Measurements from ENCODE around the gene ZNF175. TPM values are rescaled to one million over a fixed set of nuclear protein-coding genes. Genes with fewer than 3 reads are reported as not detected.

The ZNF175 gene
- total RNA-seq, 1 experiment from 2014 or later, result 9.3 TPM

- no peaks in the 10 kb centered on the region for H3K4me1 ChIP-seq (ENCODE audit: control insufficient read depth in 1 of 2, insufficient read depth in 2 of 2, low read length in 2 of 2)
- RAD21 ChIA-PET (ENCODE audit: low non-redundant PET in 1 of 2, low total read pairs in 2 of 2, uncharacterized antibody in 2 of 2, unreplicated experiment in 2 of 2), result no interaction called here
- no peaks in the 10 kb centered on the region for H3K9me2 ChIP-seq (ENCODE audit: insufficient read depth)
- intact Hi-C loops (cut with micrococcal nuclease), result loop anchor here (5.0 kb wide), 1 partner anchor 130 kb away; no protein-coding TSS in a partner anchor
- no peak overlapping the region for H3K9ac ChIP-seq (ENCODE audit: low read length)
- H3K36me3 ChIP-seq (ENCODE audit: control insufficient read depth in 1 of 2, insufficient read depth in 2 of 2, low read length in 2 of 2), result no peaks in the 10 kb centered on the region
- H3K9me3 ChIP-seq (ENCODE audit: control insufficient read depth in 1 of 2, insufficient read depth in 1 of 2, low read depth in 1 of 2, low read length in 2 of 2), result no peaks in the 10 kb centered on the region
- no peak for ATAC-seq
- H3K4me3 ChIP-seq (replicated peaks in 1 of 2; ENCODE audit: low read depth in 1 of 2, low read length in 2 of 2), result no peak overlapping the region
- no peak overlapping the region for H2AFZ ChIP-seq (ENCODE audit: low read depth, low read length, poor library complexity, severe bottlenecking)
- TF ChIP-seq CEBPB (IDR thresholded peaks at IDR 0.05; ENCODE audit: low read depth) (no peak), EZH2phosphoT487 (IDR thresholded peaks at IDR 0.05; ENCODE audit: borderline replicate concordance) (no peak), ELF1 (IDR thresholded peaks at IDR 0.05; ENCODE audit: borderline replicate concordance, low read depth) (no peak), SP1 (IDR thresholded peaks at IDR 0.05; ENCODE audit: low read depth) (no peak), EGR1 (IDR thresholded peaks at IDR 0.05; ENCODE audit: low read depth) (no peak)
- TF ChIP-seq, protein P1, sequence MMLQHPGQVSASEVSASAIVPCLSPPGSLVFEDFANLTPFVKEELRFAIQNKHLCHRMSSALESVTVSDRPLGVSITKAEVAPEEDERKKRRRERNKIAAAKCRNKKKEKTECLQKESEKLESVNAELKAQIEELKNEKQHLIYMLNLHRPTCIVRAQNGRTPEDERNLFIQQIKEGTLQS (IDR thresholded peaks at IDR 0.05), result no peak
- CTCF ChIA-PET, result no interaction called here
- POLR2A ChIA-PET, result no interaction called here
- H3K27me3 ChIP-seq (ENCODE audit: insufficient read depth, low read length), result peaks cover 32% of the 10 kb centered on the region
- no peak overlapping the region for H3K4me2 ChIP-seq (ENCODE audit: low read length)
- H3K79me2 ChIP-seq (ENCODE audit: insufficient read depth, low read length), result no peaks in the 10 kb centered on the region
- no peak for DNase-seq (ENCODE audit: low read depth, low spot score)
- no peaks in the 10 kb centered on the region for H4K20me1 ChIP-seq (ENCODE audit: insufficient read depth)
- no TSS peak for BruUV-seq (replicated peaks)
- no peak overlapping the region for H3K27ac ChIP-seq (ENCODE audit: low read depth, low read length)
Observed at GRCh38 chr19:51552608-51552995, 18.5 kb upstream of the ZNF175 start.

DNA sequence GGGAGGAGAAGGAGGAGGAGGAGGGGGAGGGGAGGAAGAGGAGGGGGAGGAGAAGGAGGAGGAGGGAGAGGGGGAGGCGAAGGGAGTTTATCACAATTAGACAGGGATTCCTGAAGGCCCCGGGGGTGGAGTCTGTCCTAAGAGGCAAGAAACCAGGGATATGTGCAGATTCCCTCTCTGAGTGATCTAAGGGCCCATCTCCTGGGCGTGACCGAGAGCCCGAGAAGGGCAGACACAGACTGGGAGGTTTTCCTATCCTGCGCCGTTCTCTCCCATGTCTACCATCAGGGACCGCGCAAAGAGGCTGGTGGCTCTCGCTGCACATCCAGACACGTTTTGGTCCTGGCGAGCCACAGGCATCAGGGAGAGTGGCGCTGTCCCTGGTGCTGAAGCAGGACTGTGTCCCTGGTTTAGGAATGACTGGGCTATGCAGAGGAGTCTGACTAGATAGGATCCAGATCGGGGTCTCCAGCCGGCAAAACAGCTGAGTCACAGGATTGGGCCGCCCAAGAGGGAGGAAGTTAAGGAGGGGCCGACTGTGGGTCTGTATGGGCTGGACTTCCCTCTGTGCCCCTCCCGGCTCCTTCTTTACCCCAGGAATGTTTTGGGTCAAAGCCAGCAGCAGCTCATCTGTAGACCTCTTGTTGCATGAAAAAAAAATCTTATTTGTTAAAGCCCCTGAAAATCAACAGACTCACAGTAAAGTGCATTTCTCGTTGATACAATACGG lies 17.9 kb upstream of the ZNF175 start:
- H3K4me2 ChIP-seq (ENCODE audit: low read length), result no peak overlapping the region
- CTCF ChIA-PET, result no interaction called here
- intact Hi-C loops (cut with micrococcal nuclease), result loop anchor here (1.0 to 5.0 kb wide), 2 partner anchors 55 to 131 kb away; no protein-coding TSS in a partner anchor

More for the DNA sequence above, 17.9 kb upstream of the ZNF175 start:
- DNase-seq (ENCODE audit: low read depth, low spot score) (peak; percentile 13), ATAC-seq (peak; percentile 80)
- Histone ChIP-seq H3K27ac (ENCODE audit: low read depth, low read length) (no peak overlapping the region), H3K36me3 (ENCODE audit: control insufficient read depth in 1 of 2, insufficient read depth in 2 of 2, low read length in 2 of 2) (no peaks in the 10 kb centered on the region), H3K4me3 (replicated peaks in 1 of 2; ENCODE audit: low read depth in 1 of 2, low read length in 2 of 2) (no peak overlapping the region), H4K20me1 (ENCODE audit: insufficient read depth) (no peaks in the 10 kb centered on the region), H3K9me3 (ENCODE audit: control insufficient read depth in 1 of 2, insufficient read depth in 1 of 2, low read depth in 1 of 2, low read length in 2 of 2) (no peaks in the 10 kb centered on the region), H3K79me2 (ENCODE audit: insufficient read depth, low read length) (no peaks in the 10 kb centered on the region), H3K4me1 (ENCODE audit: control insufficient read depth in 1 of 2, insufficient read depth in 2 of 2, low read length in 2 of 2) (no peaks in the 10 kb centered on the region), H2AFZ (ENCODE audit: low read depth, low read length, poor library complexity, severe bottlenecking) (no peak overlapping the region), H3K9ac (ENCODE audit: low read length) (no peak overlapping the region), H3K9me2 (ENCODE audit: insufficient read depth) (no peaks in the 10 kb centered on the region), H3K27me3 (ENCODE audit: insufficient read depth, low read length) (peaks cover 26% of the 10 kb centered on the region)
- RAD21 ChIA-PET (ENCODE audit: low non-redundant PET in 1 of 2, low total read pairs in 2 of 2, uncharacterized antibody in 2 of 2, unreplicated experiment in 2 of 2), result no interaction called here
- BruUV-seq (replicated peaks), result no TSS peak
- POLR2A ChIA-PET, result no interaction called here
- TF ChIP-seq, protein P2, sequence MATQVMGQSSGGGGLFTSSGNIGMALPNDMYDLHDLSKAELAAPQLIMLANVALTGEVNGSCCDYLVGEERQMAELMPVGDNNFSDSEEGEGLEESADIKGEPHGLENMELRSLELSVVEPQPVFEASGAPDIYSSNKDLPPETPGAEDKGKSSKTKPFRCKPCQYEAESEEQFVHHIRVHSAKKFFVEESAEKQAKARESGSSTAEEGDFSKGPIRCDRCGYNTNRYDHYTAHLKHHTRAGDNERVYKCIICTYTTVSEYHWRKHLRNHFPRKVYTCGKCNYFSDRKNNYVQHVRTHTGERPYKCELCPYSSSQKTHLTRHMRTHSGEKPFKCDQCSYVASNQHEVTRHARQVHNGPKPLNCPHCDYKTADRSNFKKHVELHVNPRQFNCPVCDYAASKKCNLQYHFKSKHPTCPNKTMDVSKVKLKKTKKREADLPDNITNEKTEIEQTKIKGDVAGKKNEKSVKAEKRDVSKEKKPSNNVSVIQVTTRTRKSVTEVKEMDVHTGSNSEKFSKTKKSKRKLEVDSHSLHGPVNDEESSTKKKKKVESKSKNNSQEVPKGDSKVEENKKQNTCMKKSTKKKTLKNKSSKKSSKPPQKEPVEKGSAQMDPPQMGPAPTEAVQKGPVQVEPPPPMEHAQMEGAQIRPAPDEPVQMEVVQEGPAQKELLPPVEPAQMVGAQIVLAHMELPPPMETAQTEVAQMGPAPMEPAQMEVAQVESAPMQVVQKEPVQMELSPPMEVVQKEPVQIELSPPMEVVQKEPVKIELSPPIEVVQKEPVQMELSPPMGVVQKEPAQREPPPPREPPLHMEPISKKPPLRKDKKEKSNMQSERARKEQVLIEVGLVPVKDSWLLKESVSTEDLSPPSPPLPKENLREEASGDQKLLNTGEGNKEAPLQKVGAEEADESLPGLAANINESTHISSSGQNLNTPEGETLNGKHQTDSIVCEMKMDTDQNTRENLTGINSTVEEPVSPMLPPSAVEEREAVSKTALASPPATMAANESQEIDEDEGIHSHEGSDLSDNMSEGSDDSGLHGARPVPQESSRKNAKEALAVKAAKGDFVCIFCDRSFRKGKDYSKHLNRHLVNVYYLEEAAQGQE (IDR thresholded peaks at IDR 0.05; ENCODE audit: low read depth), result peak; percentile 98
- no peak for TF ChIP-seq YY1 (IDR thresholded peaks at IDR 0.05; ENCODE audit: extremely low read depth, insufficient replicate concordance, low read depth, low read length)

Data from HCT116 (cell line).